ENCODE results near the gene ENPEP. TPM values are rescaled to one million over a fixed set of nuclear protein-coding genes. Genes with fewer than 3 reads are reported as not detected.
A peak's percentile ranks its signal among the peaks of the same experiment; 100 is the strongest.

Gene ENPEP
- total and polyA plus RNA-seq, 9 of the 15 experiments (the other 6 are each of a cell fraction or from before 2014, with no cell fraction given): 0.01 TPM; not detected in 7

GRCh38 chr4:110610940-110611831 is 135.2 kb downstream of the ENPEP start:
- no peak overlapping the region for H3K27ac ChIP-seq (ENCODE audit: extremely low read depth, low read depth, low read length)
- ATAC-seq (peak; percentile 52; the same call in 2 of the 3 replicates), DNase-seq (ENCODE audit: extremely low read depth in 1 of 4, low spot score in 3 of 4) (no peak), FAIRE-seq (no peak)
- CTCF ChIA-PET (ENCODE audit: low intra/inter-chr PET ratio): no interaction called here
- intact Hi-C loops (cut with micrococcal nuclease) (no loop called here), in situ Hi-C loops (cut with MboI) (no loop called here)
- H3K9me1 ChIP-seq (ENCODE audit: control insufficient read depth, insufficient read depth, low read length): no peaks in the 10 kb centered on the region
- no peak overlapping the region for H2AFZ ChIP-seq (ENCODE audit: low read depth, low read length)
- H3K9me3 ChIP-seq (replicated peaks; ENCODE audit: control insufficient read depth, insufficient read depth, low read depth, low read length): no peaks in the 10 kb centered on the region
- TF ChIP-seq GABPB2 (CRISPR knock-in tag; conservative IDR thresholded peaks at IDR 0.05) (no peak), EGR1 (conservative IDR thresholded peaks at IDR 0.05) (peak; percentile 39; the same call in 1 of the 2 replicates)
- WGBS (ENCODE audit: insufficient coverage, low coverage, missing lambda C conversion rate): 6% methylated on average over 42 of the region's 54 CpGs
- H3K36me3 ChIP-seq (ENCODE audit: control insufficient read depth, insufficient read depth, low read length): no peaks in the 10 kb centered on the region
- no peak overlapping the region for H3K9ac ChIP-seq (ENCODE audit: insufficient read depth in 1 of 2, low read depth in 2 of 2, low read length in 2 of 2)
- peaks cover 43 to 54% of the 10 kb centered on the region in 2 experiments; a peak in 4 of 5 replicates for H3K27me3 ChIP-seq (ENCODE audit: control insufficient read depth in 2 of 2, insufficient read depth in 2 of 2, low read length in 2 of 2)
- no peaks in the 10 kb centered on the region for H4K20me1 ChIP-seq (replicated peaks; ENCODE audit: control insufficient read depth, insufficient read depth, low read length)
- no TSS peak for BruUV-seq (replicated peaks)
- POLR2A ChIA-PET: interaction anchor here (0.5 to 1.3 kb wide), 4 partner anchors 8 to 665 kb away, joined by 3 to 4 read pairs (median 3); no protein-coding TSS in a partner anchor
- no peaks in the 10 kb centered on the region for H3K79me2 ChIP-seq (ENCODE audit: control insufficient read depth, insufficient read depth, low read length)
- no peak overlapping the region for H3K4me3 ChIP-seq
- peaks cover 0 to 9% of the 10 kb centered on the region in 2 experiments; a peak in 2 of 5 replicates for H3K4me1 ChIP-seq (replicated peaks in 1 of 2; ENCODE audit: control insufficient read depth in 2 of 2, insufficient read depth in 2 of 2, low read length in 2 of 2)
- H3K4me2 ChIP-seq (ENCODE audit: insufficient read depth, low read length): no peak overlapping the region

DNA sequence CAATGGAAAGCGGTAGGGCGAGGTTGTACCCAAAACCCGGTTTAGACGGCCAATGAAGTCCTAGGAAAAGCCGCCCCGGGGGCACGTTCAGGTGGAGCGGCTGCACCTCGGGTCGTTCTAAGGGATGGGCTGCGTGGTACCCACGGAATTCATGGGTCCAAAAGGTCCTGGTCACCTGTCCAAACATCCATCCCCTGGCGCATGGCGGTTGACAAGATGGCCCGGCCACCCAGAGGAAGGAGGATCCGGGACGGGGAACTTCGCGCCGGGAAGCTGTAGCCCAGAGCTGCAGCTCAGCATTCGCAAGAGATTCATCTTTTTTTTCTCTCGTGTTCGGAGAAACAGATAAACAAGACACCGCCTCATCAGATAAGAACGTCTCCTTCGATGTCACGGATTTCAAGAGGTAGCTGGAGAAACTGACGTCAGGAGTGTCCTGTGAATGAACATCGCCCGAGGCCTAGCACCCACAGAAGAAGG is 136.1 kb downstream of the ENPEP start:
- ChIA-PET POLR2A (no interaction called here), CTCF (ENCODE audit: low intra/inter-chr PET ratio) (no interaction called here)
- no peak overlapping the region for H3K27ac ChIP-seq (ENCODE audit: extremely low read depth, low read depth, low read length)
- WGBS (ENCODE audit: insufficient coverage, low coverage, missing lambda C conversion rate): 1% methylated on average over 30 of the region's 30 CpGs
- no peak overlapping the region for H3K4me3 ChIP-seq
- H3K4me2 ChIP-seq (ENCODE audit: insufficient read depth, low read length): no peak overlapping the region
- intact Hi-C loops (cut with micrococcal nuclease) (no loop called here), in situ Hi-C loops (cut with MboI) (no loop called here)
- H4K20me1 ChIP-seq (replicated peaks; ENCODE audit: control insufficient read depth, insufficient read depth, low read length): no peaks in the 10 kb centered on the region
- no peaks in the 10 kb centered on the region for H3K9me3 ChIP-seq (replicated peaks; ENCODE audit: control insufficient read depth, insufficient read depth, low read depth, low read length)
- DNase-seq (ENCODE audit: extremely low read depth in 1 of 4, low spot score in 3 of 4) (no peak), ATAC-seq (no peak), FAIRE-seq (no peak)
- no peak overlapping the region for H2AFZ ChIP-seq (ENCODE audit: low read depth, low read length)
- H3K79me2 ChIP-seq (ENCODE audit: control insufficient read depth, insufficient read depth, low read length): no peaks in the 10 kb centered on the region
- H3K9ac ChIP-seq (ENCODE audit: insufficient read depth in 1 of 2, low read depth in 2 of 2, low read length in 2 of 2): no peak overlapping the region
- H3K4me1 ChIP-seq (replicated peaks in 1 of 2; ENCODE audit: control insufficient read depth in 2 of 2, insufficient read depth in 2 of 2, low read length in 2 of 2): peaks cover 0 to 9% of the 10 kb centered on the region in 2 experiments; a peak in 2 of 5 replicates
- H3K36me3 ChIP-seq (ENCODE audit: control insufficient read depth, insufficient read depth, low read length): no peaks in the 10 kb centered on the region
- no TSS peak for BruUV-seq (replicated peaks)
- H3K9me1 ChIP-seq (ENCODE audit: control insufficient read depth, insufficient read depth, low read length): no peaks in the 10 kb centered on the region
- H3K27me3 ChIP-seq (ENCODE audit: control insufficient read depth in 2 of 2, insufficient read depth in 2 of 2, low read length in 2 of 2): peaks cover 49 to 55% of the 10 kb centered on the region in 2 experiments; a peak in 4 of 5 replicates
- TF ChIP-seq FOXO4 (CRISPR knock-in tag; IDR thresholded peaks at IDR 0.05): no peak
- TF ChIP-seq ZBTB11 (CRISPR knock-in tag; IDR thresholded peaks at IDR 0.05): no peak

All from K562 (cell line).